Ramos (cell line): ENCODE data around the gene RGL3.
"Not testable (repeated sequence)": the region's sequence is repeated elsewhere in the genome, so short reads cannot be mapped to it uniquely, and the experiment has no call there.

Experiments used
- in situ Hi-C: fragments of 300-500 bp; cut with MboI; formaldehyde crosslinking; loops from one replicate; pipeline ENCODE4 v1.14.3; 2022; ENCODE audit warnings: low sequenced_read_pairs; ENCODE audit not compliant: unreplicated experiment

RGL3 gene

GRCh38 chr19:11365557-11366117, 53.5 kb downstream of the RGL3 start:
- in situ Hi-C loops: no loop called here

- in situ Hi-C loops: no loop called here
Measured at GRCh38 chr19:11364935-11365334, 54.2 kb downstream of the RGL3 start.

GRCh38 chr19:11364296-11364904, 54.7 kb downstream of the RGL3 start:
- in situ Hi-C loops: no loop called here

GRCh38 chr19:11363881-11364280, 55.2 kb downstream of the RGL3 start:
- in situ Hi-C loops: no loop called here

- in situ Hi-C loops: no loop called here
Measured at GRCh38 chr19:11361771-11362731, 57.1 kb downstream of the RGL3 start.

- in situ Hi-C loops: no loop called here
Measured at GRCh38 chr19:11361037-11361770, 57.9 kb downstream of the RGL3 start.

- in situ Hi-C loops: no loop called here
Measured at GRCh38 chr19:11359421-11359820, 59.7 kb downstream of the RGL3 start.

GRCh38 chr19:11356676-11357550, 62.2 kb downstream of the RGL3 start:
- in situ Hi-C loops: no loop called here

GRCh38 chr19:11356074-11356397, 63.1 kb downstream of the RGL3 start:
- in situ Hi-C loops: no loop called here

GRCh38 chr19:11355160-11356073, 63.7 kb downstream of the RGL3 start, which contains the start of gene PLPPR2:
TSS of gene PLPPR2 (plus strand) at chr19:11355432. CDS start at chr19:11357674, 2,242 bp downstream.
- in situ Hi-C loops: no loop called here

- in situ Hi-C loops: not testable (repeated sequence)
Measured at GRCh38 chr19:11354102-11354501, 65.0 kb downstream of the RGL3 start.

- in situ Hi-C loops: no loop called here
Measured at GRCh38 chr19:11349171-11349570, 69.9 kb downstream of the RGL3 start.

GRCh38 chr19:11347546-11348039, 71.5 kb downstream of the RGL3 start:
- in situ Hi-C loops: no loop called here

- in situ Hi-C loops: no loop called here
Measured at GRCh38 chr19:11346104-11346940, 72.8 kb downstream of the RGL3 start, which contains the start of the genes CCDC159 and TMEM205. TSS of gene CCDC159 (plus strand) at chr19:11346519. CDS start at chr19:11346607, 88 bp downstream. TSS of gene TMEM205 (minus strand) at chr19:11346268. CDS start at chr19:11345619, 649 bp downstream.

- in situ Hi-C loops: no loop called here
Measured at GRCh38 chr19:11345122-11345803, 73.9 kb downstream of the RGL3 start.
